CD4-positive, CD25-positive, alpha-beta regulatory T cell (primary cell): ENCODE measurements around the gene RFWD3. TPM values are rescaled to one million over a fixed set of nuclear protein-coding genes. Genes with fewer than 3 reads are reported as not detected.

ENCODE experiments used
- ATAC-seq, 2 donors: fragments of 150-1000 bp; cut with Tn5 transposase; one replicate each; pipeline ENCODE4 v1.10.0; 2021; ENCODE audit warnings: low read depth in 2 of 2, moderate number of reproducible peaks in 2 of 2, moderate library complexity in 1 of 2
- DNase-seq, 3 donors: peaks; one replicate each; pipeline versions ENCODE4 v3.0.0 to v3.0.0-alpha.2; 2012 to 2022; ENCODE audit warnings: mixed read lengths in 1 of 3
- H3K27ac ChIP-seq: one replicate; pipeline ENCODE4 v1.7.0; 2013; ENCODE audit warnings: mild to moderate bottlenecking, low read length; ENCODE audit not compliant: insufficient read depth, poor library complexity, severe bottlenecking
- H3K27me3 ChIP-seq: one replicate; pipeline ENCODE4 v1.7.0; 2013; ENCODE audit warnings: low read length; ENCODE audit not compliant: control insufficient read depth, insufficient read depth
- H3K36me3 ChIP-seq: one replicate; pipeline ENCODE4 v1.7.0; 2013; ENCODE audit warnings: mild to moderate bottlenecking, low read length, moderate library complexity; ENCODE audit not compliant: control insufficient read depth, insufficient read depth
- H3K4me1 ChIP-seq: 2 replicates; pipeline ENCODE4 v1.7.0; 2013; ENCODE audit warnings: mild to moderate bottlenecking, low read length; ENCODE audit not compliant: insufficient read depth, control insufficient read depth, poor library complexity, severe bottlenecking
- H3K4me3 ChIP-seq: one replicate; pipeline ENCODE4 v1.7.0; 2013; ENCODE audit warnings: low read depth, mild to moderate bottlenecking, low read length, moderate library complexity
- H3K9me3 ChIP-seq, 2 experiments: 1 replicate in 1 of 2; 2 replicates in 1 of 2; pipeline ENCODE4 v1.7.0; 2013; ENCODE audit warnings: low read length in 2 of 2, mild to moderate bottlenecking in 1 of 2, moderate library complexity in 1 of 2; ENCODE audit not compliant: control insufficient read depth in 2 of 2
- H3K27ac Mint-ChIP-seq, 3 donors: one replicate each; pipeline ENCODE4 v1.8.0; 2020 to 2022; ENCODE audit warnings: mild to moderate bottlenecking in 3 of 3, mixed read lengths in 3 of 3, moderate library complexity in 2 of 3
- H3K27me3 Mint-ChIP-seq: one replicate; pipeline ENCODE4 v1.8.0; 2022; ENCODE audit warnings: mild to moderate bottlenecking, mixed read lengths
- H3K36me3 Mint-ChIP-seq: one replicate; pipeline ENCODE4 v1.8.0; 2020; ENCODE audit warnings: mixed read lengths
- H3K4me1 Mint-ChIP-seq, 4 donors: one replicate each; pipeline ENCODE4 v1.8.0; 2020 to 2022; ENCODE audit warnings: mixed read lengths in 4 of 4, mild to moderate bottlenecking in 1 of 4
- H3K4me3 Mint-ChIP-seq, 4 donors: one replicate each; pipeline ENCODE4 v1.8.0; 2020 to 2022; ENCODE audit warnings: mild to moderate bottlenecking in 4 of 4, mixed read lengths in 4 of 4, moderate library complexity in 3 of 4
- H3K9me3 Mint-ChIP-seq, 7 donors: one replicate each; pipeline ENCODE4 v1.8.0; 2020 to 2022; ENCODE audit warnings: mixed read lengths in 7 of 7, mild to moderate bottlenecking in 3 of 7, moderate library complexity in 2 of 7
- polyA plus RNA-seq, 4 donors: library from polyadenylated mRNA; unstranded; fragments of 300-500 nt; fragmentation: Illumina TruSeq; gene quantifications; one replicate each; pipeline ENCODE4 v1.2.3, GENCODE V29; 2021
- total RNA-seq: library from RNA; stranded (reverse); gene quantifications from one replicate; pipeline ENCODE4 v1.2.3, GENCODE V29; 2022

The RFWD3 gene, protein sequence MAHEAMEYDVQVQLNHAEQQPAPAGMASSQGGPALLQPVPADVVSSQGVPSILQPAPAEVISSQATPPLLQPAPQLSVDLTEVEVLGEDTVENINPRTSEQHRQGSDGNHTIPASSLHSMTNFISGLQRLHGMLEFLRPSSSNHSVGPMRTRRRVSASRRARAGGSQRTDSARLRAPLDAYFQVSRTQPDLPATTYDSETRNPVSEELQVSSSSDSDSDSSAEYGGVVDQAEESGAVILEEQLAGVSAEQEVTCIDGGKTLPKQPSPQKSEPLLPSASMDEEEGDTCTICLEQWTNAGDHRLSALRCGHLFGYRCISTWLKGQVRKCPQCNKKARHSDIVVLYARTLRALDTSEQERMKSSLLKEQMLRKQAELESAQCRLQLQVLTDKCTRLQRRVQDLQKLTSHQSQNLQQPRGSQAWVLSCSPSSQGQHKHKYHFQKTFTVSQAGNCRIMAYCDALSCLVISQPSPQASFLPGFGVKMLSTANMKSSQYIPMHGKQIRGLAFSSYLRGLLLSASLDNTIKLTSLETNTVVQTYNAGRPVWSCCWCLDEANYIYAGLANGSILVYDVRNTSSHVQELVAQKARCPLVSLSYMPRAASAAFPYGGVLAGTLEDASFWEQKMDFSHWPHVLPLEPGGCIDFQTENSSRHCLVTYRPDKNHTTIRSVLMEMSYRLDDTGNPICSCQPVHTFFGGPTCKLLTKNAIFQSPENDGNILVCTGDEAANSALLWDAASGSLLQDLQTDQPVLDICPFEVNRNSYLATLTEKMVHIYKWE
- total RNA-seq (48.5 TPM), polyA plus RNA-seq (10 to 100 TPM; 17.8 to 29.5 (median 21.6) TPM)

DNA sequence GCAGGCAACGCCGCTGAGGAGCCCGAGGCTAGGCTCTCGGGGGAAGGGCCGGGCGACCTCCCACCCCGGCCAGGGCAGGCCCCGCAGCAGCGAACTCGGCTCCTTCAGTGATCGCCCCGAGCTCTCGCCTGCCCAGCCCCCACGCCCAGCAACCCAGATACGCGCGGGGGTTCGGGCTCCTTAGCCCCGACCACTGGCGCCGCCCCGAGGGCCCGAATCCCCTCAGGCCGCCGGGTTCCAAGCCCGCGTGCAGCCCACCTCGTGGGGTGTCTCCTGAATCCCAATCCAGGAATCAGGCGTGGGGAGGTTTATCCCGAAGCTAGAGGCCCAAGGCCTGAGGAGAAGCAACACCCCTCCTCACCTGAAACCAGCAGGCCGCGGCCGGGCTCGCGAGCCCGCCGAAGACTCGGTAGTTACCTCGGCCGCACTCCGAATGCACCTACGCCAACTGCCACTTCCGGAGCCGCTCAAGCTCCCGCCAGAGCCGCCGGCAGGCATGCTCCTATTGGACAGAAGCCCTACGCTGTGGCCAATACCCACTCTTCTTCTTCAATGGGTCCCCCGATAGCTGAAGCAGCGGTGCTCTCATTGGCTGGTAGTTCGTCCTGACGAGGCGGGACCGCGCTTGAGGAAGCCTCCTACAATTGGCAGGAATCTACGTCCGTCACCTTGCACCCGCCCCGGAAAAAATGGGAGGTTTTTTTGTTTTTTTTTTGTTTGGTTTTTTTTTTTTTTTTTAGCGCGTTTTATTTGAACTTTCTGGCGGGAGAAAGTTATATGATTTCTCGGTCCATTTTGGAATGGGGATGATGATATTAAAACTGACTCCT is at the start of gene RFWD3:
Gene RFWD3, minus strand, starts transcription at position 453 of the 830 bp plus-strand sequence. CDS start 5,428 bp downstream, outside the sequence.
- H3K27ac Mint-ChIP-seq, result peak within 1 kb of the TSS; percentile 94 to 98 (median 98)
- H3K4me1 Mint-ChIP-seq, result peaks cover 14 to 55% (median 32%) of the 10 kb centered on the region in 4 donors
- Histone ChIP-seq H3K27ac (peak within 1 kb of the TSS; percentile 84), H3K27me3 (no peaks in the 10 kb centered on the region), H3K9me3 (no peaks in the 10 kb centered on the region), H3K4me3 (peak within 1 kb of the TSS; percentile 99), H3K36me3 (peaks cover 36% of the 10 kb centered on the region), H3K4me1 (peaks cover 40% of the 10 kb centered on the region)
- peak within 1 kb of the TSS; percentile 94 to 98 (median 97) for H3K4me3 Mint-ChIP-seq
- H3K9me3 Mint-ChIP-seq, result no peaks in the 10 kb centered on the region
- H3K36me3 Mint-ChIP-seq, result peaks cover 25% of the 10 kb centered on the region
- H3K27me3 Mint-ChIP-seq, result no peaks in the 10 kb centered on the region
- ATAC-seq (peak; percentile 100), DNase-seq (peak; percentile 97 to 99 (median 98))

DNA sequence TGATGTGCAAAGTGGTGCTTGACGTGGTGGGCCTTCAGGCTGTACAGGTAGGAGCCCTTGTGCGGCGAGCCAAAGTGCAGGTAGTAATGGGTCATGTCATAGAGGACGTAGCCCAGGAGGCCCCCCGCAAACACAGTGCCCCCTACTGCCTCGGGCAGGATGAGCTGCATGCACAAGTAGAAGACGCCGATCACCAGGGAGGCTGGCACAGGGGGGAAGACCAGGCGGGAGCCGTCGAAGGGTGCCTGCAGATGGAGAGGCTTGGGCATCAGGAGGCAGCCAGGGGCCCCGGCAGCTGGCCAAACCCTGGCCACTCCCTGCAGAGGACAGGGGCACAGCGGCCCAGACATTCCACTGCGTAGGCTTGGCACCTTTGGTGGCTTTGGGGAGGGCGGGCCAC is 49.7 kb upstream of the RFWD3 start:
- H3K27ac ChIP-seq, result no peak overlapping the region
- no peaks in the 10 kb centered on the region for H3K4me1 Mint-ChIP-seq
- no peaks in the 10 kb centered on the region for H3K9me3 ChIP-seq
- H3K36me3 Mint-ChIP-seq, result no peaks in the 10 kb centered on the region
- H3K27ac Mint-ChIP-seq, result no peak overlapping the region
- no peaks in the 10 kb centered on the region for H3K36me3 ChIP-seq
- DNase-seq (no peak), ATAC-seq (no peak)
- no peaks in the 10 kb centered on the region for H3K27me3 ChIP-seq
- H3K4me1 ChIP-seq, result no peaks in the 10 kb centered on the region
- H3K4me3 ChIP-seq, result no peak overlapping the region
- peaks cover 7% of the 10 kb centered on the region for H3K27me3 Mint-ChIP-seq
- H3K9me3 Mint-ChIP-seq, result peaks cover 0 to 2% (median 0%) of the 10 kb centered on the region in 7 donors
- no peak overlapping the region for H3K4me3 Mint-ChIP-seq

DNA sequence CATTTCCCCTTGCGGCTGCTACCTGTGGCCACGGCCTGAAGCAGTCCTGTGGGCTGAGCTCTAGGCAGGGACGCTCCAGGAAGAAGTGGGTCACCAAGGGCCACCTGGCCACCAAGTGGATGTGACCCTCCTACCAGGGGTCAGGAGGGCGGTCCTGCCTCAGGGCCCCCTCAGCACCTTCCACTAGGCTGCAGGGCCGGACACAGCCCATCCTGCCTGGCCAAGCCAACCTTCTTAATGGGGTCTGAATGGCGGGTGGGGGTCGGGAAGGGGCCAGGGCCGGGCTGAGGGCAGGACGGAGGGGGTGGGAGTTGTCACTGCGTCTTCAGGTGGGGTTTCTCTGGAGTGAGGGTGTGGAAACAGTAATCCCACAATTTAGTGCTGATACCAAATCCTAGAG is 47.2 kb upstream of the RFWD3 start:
- no peaks in the 10 kb centered on the region for H3K27me3 Mint-ChIP-seq
- H3K4me1 Mint-ChIP-seq, result peaks cover 0 to 5% (median 1%) of the 10 kb centered on the region in 4 donors
- H3K27ac Mint-ChIP-seq, result no peak overlapping the region
- no peak overlapping the region for H3K4me3 ChIP-seq
- no peaks in the 10 kb centered on the region for H3K36me3 Mint-ChIP-seq
- H3K27ac ChIP-seq, result no peak overlapping the region
- H3K9me3 Mint-ChIP-seq, result peaks cover 0 to 2% (median 0%) of the 10 kb centered on the region in 7 donors
- no peaks in the 10 kb centered on the region for H3K36me3 ChIP-seq
- DNase-seq (no peak), ATAC-seq (no peak)
- H3K9me3 ChIP-seq, result no peaks in the 10 kb centered on the region
- no peak overlapping the region for H3K4me3 Mint-ChIP-seq
- H3K27me3 ChIP-seq, result no peaks in the 10 kb centered on the region
- H3K4me1 ChIP-seq, result no peaks in the 10 kb centered on the region

DNA sequence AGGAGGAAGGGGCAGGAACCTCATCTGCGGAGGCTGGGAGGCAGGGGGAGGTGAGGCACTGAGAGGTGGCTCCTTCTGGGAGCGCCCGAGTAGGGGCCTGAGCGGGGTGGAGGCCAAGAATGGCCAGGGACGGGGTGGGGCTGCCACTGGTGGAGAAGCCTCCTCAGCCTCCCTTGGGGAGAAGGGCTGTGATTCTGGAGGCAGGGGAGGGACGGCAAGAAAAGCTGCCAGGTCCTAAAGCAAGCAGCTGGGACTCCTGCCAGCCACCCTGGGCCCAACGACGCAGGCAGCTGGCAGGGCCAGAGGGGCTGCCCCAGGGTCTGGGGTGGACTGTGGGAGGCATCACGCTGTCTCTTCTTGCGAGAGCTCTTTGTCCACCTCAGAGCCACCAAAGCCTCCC is 46.6 kb upstream of the RFWD3 start:
- Mint-ChIP-seq H3K9me3 (no peaks in the 10 kb centered on the region), H3K27me3 (no peaks in the 10 kb centered on the region), H3K27ac (no peak overlapping the region), H3K36me3 (no peaks in the 10 kb centered on the region), H3K4me1 (peaks cover 0 to 5% (median 1%) of the 10 kb centered on the region in 4 donors), H3K4me3 (no peak overlapping the region)
- no peak overlapping the region for H3K27ac ChIP-seq
- ATAC-seq (no peak), DNase-seq (no peak)
- no peaks in the 10 kb centered on the region for H3K4me1 ChIP-seq
- no peaks in the 10 kb centered on the region for H3K9me3 ChIP-seq
- no peaks in the 10 kb centered on the region for H3K36me3 ChIP-seq
- H3K4me3 ChIP-seq, result no peak overlapping the region
- no peaks in the 10 kb centered on the region for H3K27me3 ChIP-seq

DNA sequence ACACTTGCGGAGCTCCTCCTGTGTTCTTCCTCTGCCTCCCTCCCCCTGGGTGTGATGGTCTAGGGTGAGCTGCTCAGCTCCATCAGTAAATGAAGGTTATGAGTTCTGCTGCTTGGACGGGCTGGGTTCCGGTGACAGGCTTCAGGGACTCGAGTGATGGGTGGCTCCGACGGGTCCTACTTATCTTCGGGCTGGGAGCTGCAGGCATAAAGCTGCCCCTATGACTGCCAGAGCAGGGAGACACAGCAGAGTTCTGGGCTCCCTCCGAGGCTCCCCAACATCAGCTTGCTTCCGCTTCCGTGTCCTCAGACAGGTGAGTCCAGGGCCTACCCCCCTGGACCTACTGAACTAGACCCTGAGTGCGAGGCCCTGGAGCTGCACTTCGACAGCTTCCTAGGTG is 45.3 kb upstream of the RFWD3 start:
- H3K4me3 ChIP-seq, result no peak overlapping the region
- H3K27ac ChIP-seq, result no peak overlapping the region
- no peaks in the 10 kb centered on the region for H3K4me1 ChIP-seq
- no peaks in the 10 kb centered on the region for H3K36me3 ChIP-seq
- Mint-ChIP-seq H3K4me1 (peaks cover 0 to 5% (median 1%) of the 10 kb centered on the region in 4 donors), H3K27ac (peak overlapping the region in 1 of 3 donors; percentile 83), H3K9me3 (no peaks in the 10 kb centered on the region), H3K36me3 (no peaks in the 10 kb centered on the region), H3K27me3 (no peaks in the 10 kb centered on the region), H3K4me3 (peak overlapping the region in 1 of 4 donors; percentile 22)
- no peak for DNase-seq
- ATAC-seq, result no peak
- H3K9me3 ChIP-seq, result no peaks in the 10 kb centered on the region
- no peaks in the 10 kb centered on the region for H3K27me3 ChIP-seq

DNA sequence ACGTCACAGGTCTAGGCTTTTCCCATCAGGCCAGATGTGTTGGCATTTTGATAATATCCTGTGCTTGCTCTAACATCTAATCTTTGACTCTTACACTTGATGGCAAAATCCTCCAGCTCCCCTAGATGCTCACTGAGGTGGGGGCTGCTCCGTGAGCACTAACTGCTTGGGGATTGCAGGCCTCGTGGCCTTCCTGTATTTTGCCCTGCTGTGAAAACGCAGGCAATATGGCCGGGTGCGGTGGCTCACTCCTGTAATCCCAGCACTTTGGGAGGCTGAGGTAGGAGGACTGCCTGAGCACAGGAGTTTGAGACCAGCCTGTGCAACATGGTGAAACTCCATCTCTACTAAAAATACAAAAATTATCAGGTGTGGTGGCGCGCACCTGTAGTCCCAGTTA is 43.7 kb upstream of the RFWD3 start:
- no peaks in the 10 kb centered on the region for H3K36me3 ChIP-seq
- Mint-ChIP-seq H3K4me3 (no peak overlapping the region), H3K27me3 (no peaks in the 10 kb centered on the region), H3K4me1 (peaks cover 0 to 5% (median 1%) of the 10 kb centered on the region in 4 donors), H3K9me3 (no peaks in the 10 kb centered on the region), H3K27ac (no peak overlapping the region), H3K36me3 (no peaks in the 10 kb centered on the region)
- no peaks in the 10 kb centered on the region for H3K4me1 ChIP-seq
- ATAC-seq (no peak), DNase-seq (no peak)
- H3K9me3 ChIP-seq, result no peaks in the 10 kb centered on the region
- H3K27ac ChIP-seq, result no peak overlapping the region
- no peak overlapping the region for H3K4me3 ChIP-seq
- H3K27me3 ChIP-seq, result no peaks in the 10 kb centered on the region

DNA sequence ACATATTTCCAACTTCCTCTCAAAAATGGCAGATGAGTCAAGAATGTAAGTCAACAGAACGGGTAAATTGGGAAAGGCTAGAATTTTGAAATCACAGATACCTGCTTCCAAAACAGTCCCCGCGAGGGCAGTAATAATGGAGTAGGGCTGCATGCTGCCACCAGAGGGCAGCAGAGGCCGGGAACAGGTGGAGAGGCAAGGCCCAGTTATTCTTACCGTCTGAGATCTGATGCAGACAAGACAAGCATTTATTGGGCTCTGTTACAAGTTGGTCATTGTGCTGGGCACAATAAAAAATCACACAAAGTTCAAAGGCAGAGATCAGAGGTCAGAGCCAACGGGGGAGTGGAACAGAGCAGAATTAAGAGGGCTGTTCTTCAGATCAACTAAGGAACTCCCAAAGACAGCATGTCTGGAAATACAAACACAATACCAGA is 42.8 kb upstream of the RFWD3 start:
- DNase-seq, result peak; percentile 67 to 86 (median 79)
- Mint-ChIP-seq H3K4me3 (no peak overlapping the region), H3K36me3 (no peaks in the 10 kb centered on the region), H3K4me1 (peaks cover 0 to 5% (median 3%) of the 10 kb centered on the region in 4 donors), H3K27me3 (no peaks in the 10 kb centered on the region), H3K9me3 (no peaks in the 10 kb centered on the region), H3K27ac (peak overlapping the region in 1 of 3 donors; percentile 27)
- no peak overlapping the region for H3K27ac ChIP-seq
- H3K9me3 ChIP-seq, result no peaks in the 10 kb centered on the region
- no peaks in the 10 kb centered on the region for H3K4me1 ChIP-seq
- peak; percentile 96 to 97 for ATAC-seq
- H3K4me3 ChIP-seq, result no peak overlapping the region
- H3K36me3 ChIP-seq, result no peaks in the 10 kb centered on the region
- no peaks in the 10 kb centered on the region for H3K27me3 ChIP-seq
